PC-3 (cell line): ENCODE measurements around the gene CCNY.

Experiments
- EZH2 ChIP-seq: fragments of 300-600 bp; sonication (generic); IDR thresholded peaks from one replicate; pipeline ENCODE4 v1.6.1; 2017; ENCODE audit warnings: antibody characterized with exemption, mild to moderate bottlenecking, low read length; ENCODE audit not compliant: unreplicated experiment
- TF ChIP-seq, protein P1 (sequence below): fragments of 300-600 bp; sonication (generic); conservative IDR thresholded peaks from 2 replicates; pipeline ENCODE4 v1.5.1; 2017; ENCODE audit warnings: antibody characterized with exemption, low read depth, mild to moderate bottlenecking, low read length

DNA sequence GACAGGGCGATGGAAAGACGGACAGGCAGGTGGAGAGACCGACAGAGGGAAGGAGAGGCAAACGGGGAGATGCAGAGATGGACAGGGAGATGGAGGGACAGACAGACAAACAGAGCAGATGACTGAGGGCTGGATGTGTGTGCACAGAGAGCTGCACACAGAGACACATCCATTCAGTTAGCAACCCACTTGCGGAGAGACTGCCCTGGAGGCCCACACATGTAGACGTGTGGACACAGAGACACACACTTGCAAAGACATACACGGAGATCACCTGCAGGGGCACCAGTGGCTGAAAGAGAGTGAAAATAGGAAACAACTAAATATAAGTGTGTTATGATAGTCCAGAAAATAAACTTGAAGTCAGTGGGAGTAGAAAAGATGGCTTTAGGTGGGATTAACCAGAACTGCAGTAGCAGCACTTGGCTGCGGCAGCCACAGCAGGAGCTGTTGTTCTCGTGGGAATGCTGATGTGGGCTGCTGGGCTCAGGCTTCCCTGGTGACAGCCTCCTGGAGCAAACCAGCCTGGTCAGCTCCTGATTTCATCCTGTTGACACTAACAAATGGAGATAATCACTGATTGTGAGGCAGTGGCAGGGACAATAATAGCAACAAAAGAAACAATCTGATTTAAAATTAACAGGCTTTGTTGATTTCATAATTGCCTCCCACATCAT lies 134.1 kb downstream of the CCNY start:
- TF ChIP-seq, protein P1, sequence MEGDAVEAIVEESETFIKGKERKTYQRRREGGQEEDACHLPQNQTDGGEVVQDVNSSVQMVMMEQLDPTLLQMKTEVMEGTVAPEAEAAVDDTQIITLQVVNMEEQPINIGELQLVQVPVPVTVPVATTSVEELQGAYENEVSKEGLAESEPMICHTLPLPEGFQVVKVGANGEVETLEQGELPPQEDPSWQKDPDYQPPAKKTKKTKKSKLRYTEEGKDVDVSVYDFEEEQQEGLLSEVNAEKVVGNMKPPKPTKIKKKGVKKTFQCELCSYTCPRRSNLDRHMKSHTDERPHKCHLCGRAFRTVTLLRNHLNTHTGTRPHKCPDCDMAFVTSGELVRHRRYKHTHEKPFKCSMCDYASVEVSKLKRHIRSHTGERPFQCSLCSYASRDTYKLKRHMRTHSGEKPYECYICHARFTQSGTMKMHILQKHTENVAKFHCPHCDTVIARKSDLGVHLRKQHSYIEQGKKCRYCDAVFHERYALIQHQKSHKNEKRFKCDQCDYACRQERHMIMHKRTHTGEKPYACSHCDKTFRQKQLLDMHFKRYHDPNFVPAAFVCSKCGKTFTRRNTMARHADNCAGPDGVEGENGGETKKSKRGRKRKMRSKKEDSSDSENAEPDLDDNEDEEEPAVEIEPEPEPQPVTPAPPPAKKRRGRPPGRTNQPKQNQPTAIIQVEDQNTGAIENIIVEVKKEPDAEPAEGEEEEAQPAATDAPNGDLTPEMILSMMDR = no peak
- TF ChIP-seq EZH2 = no peak
